ENCODE measurements around the gene TCF7L1.

DNA sequence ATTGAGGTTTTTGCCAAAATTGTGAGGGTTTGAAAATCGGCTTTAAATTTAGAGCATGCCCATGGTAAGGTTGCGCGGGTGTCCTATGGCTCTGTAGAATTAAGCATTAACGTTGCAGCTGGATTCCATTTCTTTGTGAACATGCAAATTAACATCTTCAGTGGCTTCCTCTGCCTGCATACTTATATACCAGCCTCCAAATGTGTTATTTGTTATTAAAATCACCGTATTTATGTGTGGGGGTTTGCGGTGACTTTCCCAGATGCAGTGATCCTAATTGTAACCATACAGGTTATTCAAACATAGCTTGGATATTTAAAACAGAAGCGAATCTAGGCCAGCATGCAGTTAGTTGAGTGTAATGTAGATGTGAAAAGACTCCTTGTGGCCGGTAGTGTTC, 114.4 kb downstream of the TCF7L1 start:
- TF ChIP-seq, protein P1, sequence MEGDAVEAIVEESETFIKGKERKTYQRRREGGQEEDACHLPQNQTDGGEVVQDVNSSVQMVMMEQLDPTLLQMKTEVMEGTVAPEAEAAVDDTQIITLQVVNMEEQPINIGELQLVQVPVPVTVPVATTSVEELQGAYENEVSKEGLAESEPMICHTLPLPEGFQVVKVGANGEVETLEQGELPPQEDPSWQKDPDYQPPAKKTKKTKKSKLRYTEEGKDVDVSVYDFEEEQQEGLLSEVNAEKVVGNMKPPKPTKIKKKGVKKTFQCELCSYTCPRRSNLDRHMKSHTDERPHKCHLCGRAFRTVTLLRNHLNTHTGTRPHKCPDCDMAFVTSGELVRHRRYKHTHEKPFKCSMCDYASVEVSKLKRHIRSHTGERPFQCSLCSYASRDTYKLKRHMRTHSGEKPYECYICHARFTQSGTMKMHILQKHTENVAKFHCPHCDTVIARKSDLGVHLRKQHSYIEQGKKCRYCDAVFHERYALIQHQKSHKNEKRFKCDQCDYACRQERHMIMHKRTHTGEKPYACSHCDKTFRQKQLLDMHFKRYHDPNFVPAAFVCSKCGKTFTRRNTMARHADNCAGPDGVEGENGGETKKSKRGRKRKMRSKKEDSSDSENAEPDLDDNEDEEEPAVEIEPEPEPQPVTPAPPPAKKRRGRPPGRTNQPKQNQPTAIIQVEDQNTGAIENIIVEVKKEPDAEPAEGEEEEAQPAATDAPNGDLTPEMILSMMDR (IDR thresholded peaks at IDR 0.05; ENCODE audit: poor library complexity, severe bottlenecking), result no peak
- TF ChIP-seq POLR2AphosphoS5 (IDR thresholded peaks at IDR 0.05) (no peak), EZH2 (IDR thresholded peaks at IDR 0.05; ENCODE audit: borderline replicate concordance, insufficient read depth, low read length, poor library complexity, severe bottlenecking) (no peak), EP300 (conservative IDR thresholded peaks at IDR 0.05; ENCODE audit: poor library complexity, severe bottlenecking) (no peak), TAF1 (IDR thresholded peaks at IDR 0.05; ENCODE audit: low read depth) (no peak), RAD21 (conservative IDR thresholded peaks at IDR 0.05) (no peak), MXI1 (conservative IDR thresholded peaks at IDR 0.05; ENCODE audit: poor library complexity, severe bottlenecking) (no peak), SMC3 (conservative IDR thresholded peaks at IDR 0.05; ENCODE audit: poor library complexity) (no peak)
- TF ChIP-seq, protein P2, sequence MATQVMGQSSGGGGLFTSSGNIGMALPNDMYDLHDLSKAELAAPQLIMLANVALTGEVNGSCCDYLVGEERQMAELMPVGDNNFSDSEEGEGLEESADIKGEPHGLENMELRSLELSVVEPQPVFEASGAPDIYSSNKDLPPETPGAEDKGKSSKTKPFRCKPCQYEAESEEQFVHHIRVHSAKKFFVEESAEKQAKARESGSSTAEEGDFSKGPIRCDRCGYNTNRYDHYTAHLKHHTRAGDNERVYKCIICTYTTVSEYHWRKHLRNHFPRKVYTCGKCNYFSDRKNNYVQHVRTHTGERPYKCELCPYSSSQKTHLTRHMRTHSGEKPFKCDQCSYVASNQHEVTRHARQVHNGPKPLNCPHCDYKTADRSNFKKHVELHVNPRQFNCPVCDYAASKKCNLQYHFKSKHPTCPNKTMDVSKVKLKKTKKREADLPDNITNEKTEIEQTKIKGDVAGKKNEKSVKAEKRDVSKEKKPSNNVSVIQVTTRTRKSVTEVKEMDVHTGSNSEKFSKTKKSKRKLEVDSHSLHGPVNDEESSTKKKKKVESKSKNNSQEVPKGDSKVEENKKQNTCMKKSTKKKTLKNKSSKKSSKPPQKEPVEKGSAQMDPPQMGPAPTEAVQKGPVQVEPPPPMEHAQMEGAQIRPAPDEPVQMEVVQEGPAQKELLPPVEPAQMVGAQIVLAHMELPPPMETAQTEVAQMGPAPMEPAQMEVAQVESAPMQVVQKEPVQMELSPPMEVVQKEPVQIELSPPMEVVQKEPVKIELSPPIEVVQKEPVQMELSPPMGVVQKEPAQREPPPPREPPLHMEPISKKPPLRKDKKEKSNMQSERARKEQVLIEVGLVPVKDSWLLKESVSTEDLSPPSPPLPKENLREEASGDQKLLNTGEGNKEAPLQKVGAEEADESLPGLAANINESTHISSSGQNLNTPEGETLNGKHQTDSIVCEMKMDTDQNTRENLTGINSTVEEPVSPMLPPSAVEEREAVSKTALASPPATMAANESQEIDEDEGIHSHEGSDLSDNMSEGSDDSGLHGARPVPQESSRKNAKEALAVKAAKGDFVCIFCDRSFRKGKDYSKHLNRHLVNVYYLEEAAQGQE (IDR thresholded peaks at IDR 0.05; ENCODE audit: borderline replicate concordance), result no peak
